ENCODE data around the gene ZC3H11A. TPM values are rescaled to one million over a fixed set of nuclear protein-coding genes. Genes with fewer than 3 reads are reported as not detected.
A peak's percentile ranks its signal among the peaks of the same experiment; 100 is the strongest.

The ZC3H11A gene
- total RNA-seq, 4 donors from 2014 or later = 38.5 to 120 (median 99.0) TPM

DNA sequence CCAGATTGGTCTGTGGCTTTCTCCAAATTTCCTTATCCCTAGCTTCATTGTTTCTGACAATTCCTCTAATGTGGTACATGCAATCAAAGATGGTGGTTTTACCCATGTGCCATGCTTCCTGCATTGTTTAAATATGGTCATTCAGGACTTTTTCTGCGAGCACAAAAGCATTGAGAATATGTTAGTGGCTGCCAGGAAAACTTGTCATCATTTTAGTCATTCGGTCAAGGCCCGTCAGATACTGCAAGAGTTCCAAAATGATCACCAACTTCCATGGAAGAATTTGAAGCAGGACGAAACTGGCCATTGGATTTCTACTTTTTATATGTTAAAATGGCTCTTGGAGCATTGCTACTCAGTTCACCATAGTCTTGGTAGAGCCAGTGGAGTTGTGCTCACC lies 3.7 kb downstream of the ZC3H11A start:
- Histone ChIP-seq H3K36me3 (no peaks in the 10 kb centered on the region), H3K27ac (no peak overlapping the region), H3K4me1 (peaks cover 30 to 72% (median 40%) of the 10 kb centered on the region in 4 donors), H3K4me3 (no peak overlapping the region), H3K27me3 (no peaks in the 10 kb centered on the region), H3K9me3 (no peaks in the 10 kb centered on the region)
- in situ Hi-C loops (cut with MboI; ENCODE audit: low pct_ligation_motif_present in 1 of 4, low pct_unique_long_range_greater_than_20kb in 1 of 4, low sequenced_read_pairs in 3 of 4) (no loop called here), intact Hi-C loops (cut with DNase I; ENCODE audit: low total_unique reads) (loop anchor here (10.0 kb wide), 1 partner anchor 294 kb away; no protein-coding TSS in a partner anchor)
- no peak for DNase-seq
- WGBS, 2 donors (ENCODE audit: low coverage in 1 of 2) = 86 to 100% methylated on average over 3 to 4 of the region's 4 CpGs
- TF ChIP-seq POLR2A (IDR thresholded peaks at IDR 0.05) (no peak), EP300 (IDR thresholded peaks at IDR 0.05; ENCODE audit: low read depth) (no peak), POLR2AphosphoS5 (IDR thresholded peaks at IDR 0.05) (no peak)
- TF ChIP-seq, protein P1, sequence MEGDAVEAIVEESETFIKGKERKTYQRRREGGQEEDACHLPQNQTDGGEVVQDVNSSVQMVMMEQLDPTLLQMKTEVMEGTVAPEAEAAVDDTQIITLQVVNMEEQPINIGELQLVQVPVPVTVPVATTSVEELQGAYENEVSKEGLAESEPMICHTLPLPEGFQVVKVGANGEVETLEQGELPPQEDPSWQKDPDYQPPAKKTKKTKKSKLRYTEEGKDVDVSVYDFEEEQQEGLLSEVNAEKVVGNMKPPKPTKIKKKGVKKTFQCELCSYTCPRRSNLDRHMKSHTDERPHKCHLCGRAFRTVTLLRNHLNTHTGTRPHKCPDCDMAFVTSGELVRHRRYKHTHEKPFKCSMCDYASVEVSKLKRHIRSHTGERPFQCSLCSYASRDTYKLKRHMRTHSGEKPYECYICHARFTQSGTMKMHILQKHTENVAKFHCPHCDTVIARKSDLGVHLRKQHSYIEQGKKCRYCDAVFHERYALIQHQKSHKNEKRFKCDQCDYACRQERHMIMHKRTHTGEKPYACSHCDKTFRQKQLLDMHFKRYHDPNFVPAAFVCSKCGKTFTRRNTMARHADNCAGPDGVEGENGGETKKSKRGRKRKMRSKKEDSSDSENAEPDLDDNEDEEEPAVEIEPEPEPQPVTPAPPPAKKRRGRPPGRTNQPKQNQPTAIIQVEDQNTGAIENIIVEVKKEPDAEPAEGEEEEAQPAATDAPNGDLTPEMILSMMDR (IDR thresholded peaks at IDR 0.05) = no peak

DNA sequence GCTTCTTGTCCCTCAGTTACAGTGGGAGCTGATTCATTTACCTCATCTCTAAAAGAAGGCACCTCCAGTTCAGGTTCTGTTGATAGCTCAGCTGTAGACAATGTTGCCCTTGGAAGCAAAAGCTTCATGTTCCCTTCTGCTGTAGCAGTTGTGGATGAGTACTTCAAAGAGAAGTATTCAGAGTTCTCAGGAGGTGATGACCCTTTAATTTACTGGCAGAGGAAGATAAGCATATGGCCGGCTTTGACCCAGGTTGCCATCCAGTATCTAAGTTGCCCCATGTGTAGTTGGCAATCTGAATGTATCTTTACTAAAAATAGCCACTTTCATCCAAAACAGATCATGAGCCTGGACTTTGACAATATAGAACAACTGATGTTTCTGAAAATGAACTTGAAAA lies 4.5 kb downstream of the ZC3H11A start:
- peaks cover 28 to 68% (median 38%) of the 10 kb centered on the region in 4 donors for H3K4me1 ChIP-seq
- intact Hi-C loops (cut with DNase I; ENCODE audit: low total_unique reads) = loop anchor here (10.0 kb wide), 1 partner anchor 295 kb away; no protein-coding TSS in a partner anchor
- in situ Hi-C loops (cut with MboI; ENCODE audit: low pct_ligation_motif_present in 1 of 4, low pct_unique_long_range_greater_than_20kb in 1 of 4, low sequenced_read_pairs in 3 of 4) = no loop called here

DNA sequence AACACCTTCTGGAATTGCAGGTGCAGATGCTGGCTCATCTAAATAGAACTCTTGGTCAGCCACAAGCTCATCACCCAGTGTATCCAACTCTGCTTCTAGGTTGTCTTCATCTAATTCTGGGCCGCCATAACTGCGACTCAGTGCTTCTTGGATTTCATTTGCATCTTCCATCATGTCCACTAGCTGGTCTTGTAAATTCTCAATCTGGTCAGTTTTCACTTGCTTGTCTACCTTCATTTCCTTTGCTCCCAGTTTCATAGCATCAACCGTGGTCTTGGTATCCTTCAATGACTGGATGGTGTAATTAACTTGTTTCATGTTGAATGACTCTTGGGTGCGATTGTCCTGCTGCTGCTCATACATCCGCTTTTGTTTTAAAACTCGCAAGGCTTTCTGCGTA lies 10.3 kb downstream of the ZC3H11A start:
- H3K27ac ChIP-seq = no peak overlapping the region
- 92 to 97% methylated on average over 5 to 7 of the region's 7 CpGs for WGBS, 2 donors (ENCODE audit: low coverage in 1 of 2)
- TF ChIP-seq POLR2A (IDR thresholded peaks at IDR 0.05) (no peak), EP300 (IDR thresholded peaks at IDR 0.05; ENCODE audit: low read depth) (no peak), POLR2AphosphoS5 (IDR thresholded peaks at IDR 0.05) (no peak)
- TF ChIP-seq, protein P1 (IDR thresholded peaks at IDR 0.05) = no peak
- H3K4me1 ChIP-seq = peaks cover 11 to 38% (median 13%) of the 10 kb centered on the region in 4 donors
- no peak overlapping the region for H3K4me3 ChIP-seq
- peaks cover 0 to 28% (median 4%) of the 10 kb centered on the region in 4 donors for H3K36me3 ChIP-seq
- H3K27me3 ChIP-seq = no peaks in the 10 kb centered on the region
- intact Hi-C loops (cut with DNase I; ENCODE audit: low total_unique reads) (no loop called here), in situ Hi-C loops (cut with MboI; ENCODE audit: low pct_ligation_motif_present in 1 of 4, low pct_unique_long_range_greater_than_20kb in 1 of 4, low sequenced_read_pairs in 3 of 4) (no loop called here)
- no peaks in the 10 kb centered on the region for H3K9me3 ChIP-seq
- no peak for DNase-seq

More for the DNA sequence above, 4.5 kb downstream of the ZC3H11A start:
- DNase-seq = no peak
- WGBS, 2 donors (ENCODE audit: low coverage in 1 of 2) = 57% methylated on average over 1 of the region's 1 CpG; no CpG with 5 or more reads in 1 of the 2 donors
- Histone ChIP-seq H3K27ac (no peak overlapping the region), H3K36me3 (peaks cover 0 to 5% (median 0%) of the 10 kb centered on the region in 4 donors), H3K27me3 (no peaks in the 10 kb centered on the region), H3K4me3 (no peak overlapping the region), H3K9me3 (no peaks in the 10 kb centered on the region)
- TF ChIP-seq POLR2AphosphoS5 (IDR thresholded peaks at IDR 0.05) = no peak
- no peak for TF ChIP-seq EP300 (IDR thresholded peaks at IDR 0.05; ENCODE audit: low read depth)
- TF ChIP-seq, protein P1 (IDR thresholded peaks at IDR 0.05) = no peak
- no peak for TF ChIP-seq POLR2A (IDR thresholded peaks at IDR 0.05)

DNA sequence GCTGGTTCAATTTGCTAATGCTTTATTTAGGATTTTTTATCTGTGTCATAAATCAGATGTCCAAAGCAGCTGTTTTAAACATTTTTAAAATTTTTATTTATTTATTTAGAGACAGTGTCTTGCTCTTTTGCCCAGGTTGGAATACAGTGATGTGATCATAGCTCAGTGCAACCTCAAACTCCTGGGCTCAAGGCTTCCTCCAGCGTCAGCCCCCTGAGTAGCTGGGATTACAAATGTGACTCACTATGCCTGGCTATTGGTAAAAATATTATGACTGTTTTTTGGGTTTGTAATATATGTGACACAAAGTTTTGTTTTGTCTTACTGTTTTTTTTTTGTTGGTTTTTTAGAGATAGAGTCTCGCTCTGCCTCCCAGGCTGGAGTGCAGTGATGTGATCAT lies 11.8 kb downstream of the ZC3H11A start:
- Histone ChIP-seq H3K27ac (peak overlapping the region in 3 of 4 donors; percentile 12 to 57 (median 19)), H3K27me3 (no peaks in the 10 kb centered on the region), H3K4me3 (no peak overlapping the region), H3K9me3 (no peaks in the 10 kb centered on the region), H3K36me3 (peaks cover 0 to 28% (median 4%) of the 10 kb centered on the region in 4 donors), H3K4me1 (peaks cover 0 to 22% (median 7%) of the 10 kb centered on the region in 4 donors)
- no peak for DNase-seq
- in situ Hi-C loops (cut with MboI; ENCODE audit: low pct_ligation_motif_present in 1 of 4, low pct_unique_long_range_greater_than_20kb in 1 of 4, low sequenced_read_pairs in 3 of 4) (no loop called here), intact Hi-C loops (cut with DNase I; ENCODE audit: low total_unique reads) (no loop called here)
- 83 to 84% methylated on average over 2 of the region's 2 CpGs for WGBS, 2 donors (ENCODE audit: low coverage in 1 of 2)
- TF ChIP-seq POLR2AphosphoS5 (IDR thresholded peaks at IDR 0.05) (no peak), POLR2A (IDR thresholded peaks at IDR 0.05) (no peak), EP300 (IDR thresholded peaks at IDR 0.05; ENCODE audit: low read depth) (no peak)
- TF ChIP-seq, protein P1 (IDR thresholded peaks at IDR 0.05) = no peak

Measured in transverse colon (tissue), 4 donors.